ENCODE results near the gene EBF3. TPM values are rescaled to one million over a fixed set of nuclear protein-coding genes. Genes with fewer than 3 reads are reported as not detected.

The EBF3 gene
- polyA plus RNA-seq, 3 donors, result 0.79 to 1.1 (median 0.79) TPM

Other genes starting within 250 kb of the EBF3 start
- 1 to 10 TPM; 6.2 to 7.5 (median 6.8) TPM for gene C10orf143, start 146.6 kb upstream of the EBF3 start, polyA plus RNA-seq (ENCODE audit: insufficient read length in 3 of 3)
- gene GLRX3, start 172.1 kb upstream of the EBF3 start, polyA plus RNA-seq (ENCODE audit: insufficient read length in 3 of 3), result 10 to 100 TPM; 84.7 to 87.7 (median 86.7) TPM